GM23338 (cell line): ENCODE data around the gene PRDM1. TPM values are rescaled to one million over a fixed set of nuclear protein-coding genes. Genes with fewer than 3 reads are reported as not detected.

Experiments used
- ATAC-seq: fragments of 200-7000 bp; cut with Tn5 transposase; 3 replicates; pipeline ENCODE4 v1.9.1; 2020
- DNase-seq: peaks from one replicate; pipeline ENCODE4 v3.0.0-alpha.2; 2015; ENCODE audit warnings: low spot score
- H2AFZ ChIP-seq: fragments of 200-600 bp; sonication (generic); 2 replicates; pipeline ENCODE4 v1.8.0; 2016; ENCODE audit warnings: antibody characterized with exemption, mild to moderate bottlenecking, moderate library complexity
- H3F3A ChIP-seq: fragments of 200-600 bp; sonication (generic); replicated peaks from 2 replicates; pipeline ENCODE4 v1.8.0; 2017; ENCODE audit warnings: antibody characterized with exemption, mixed run types, low read depth
- H3K27ac ChIP-seq: fragments of 200-600 bp; sonication (generic); 2 replicates; pipeline ENCODE4 v1.6.1; 2016; ENCODE audit warnings: low read depth
- H3K27me3 ChIP-seq: fragments of 200-600 bp; sonication (generic); 2 replicates; pipeline ENCODE4 v1.8.0; 2016; ENCODE audit warnings: mild to moderate bottlenecking, mixed run types, moderate library complexity; ENCODE audit not compliant: insufficient read depth
- H3K36me3 ChIP-seq: fragments of 200-600 bp; sonication (generic); 2 replicates; pipeline ENCODE4 v1.8.0; 2016; ENCODE audit warnings: mild to moderate bottlenecking; ENCODE audit not compliant: insufficient read depth
- H3K4me1 ChIP-seq: fragments of 200-600 bp; sonication (generic); 2 replicates; pipeline ENCODE4 v1.8.0; 2016; ENCODE audit warnings: mild to moderate bottlenecking, moderate library complexity; ENCODE audit not compliant: insufficient read depth
- H3K4me2 ChIP-seq: fragments of 200-600 bp; sonication (generic); 2 replicates; pipeline ENCODE4 v1.7.1; 2017; ENCODE audit warnings: mixed run types
- H3K4me3 ChIP-seq: fragments of 200-600 bp; sonication (generic); 2 replicates; pipeline ENCODE4 v1.6.1; 2016; ENCODE audit warnings: mixed run types
- H3K79me2 ChIP-seq: fragments of 200-600 bp; sonication (generic); replicated peaks from 2 replicates; pipeline ENCODE4 v1.8.0; 2017; ENCODE audit warnings: mild to moderate bottlenecking; ENCODE audit not compliant: insufficient read depth
- H3K9me2 ChIP-seq: fragments of 200-600 bp; sonication (generic); 2 replicates; pipeline ENCODE4 v1.8.0; 2017; ENCODE audit not compliant: insufficient read depth
- H4K20me1 ChIP-seq: fragments of 200-600 bp; sonication (generic); replicated peaks from 2 replicates; pipeline ENCODE4 v1.8.0; 2017; ENCODE audit warnings: mild to moderate bottlenecking; ENCODE audit not compliant: insufficient read depth
- H3K27ac Mint-ChIP-seq: 2 replicates; pipeline ENCODE4 v1.8.0; 2020; ENCODE audit warnings: inconsistent platforms, mild to moderate bottlenecking, moderate library complexity, mixed read lengths
- H3K27me3 Mint-ChIP-seq: 3 replicates; pipeline ENCODE4 v1.8.0; 2022; ENCODE audit warnings: low read depth, mild to moderate bottlenecking, moderate library complexity, mixed read lengths, inconsistent platforms; ENCODE audit not compliant: insufficient read depth, poor library complexity
- H3K36me3 Mint-ChIP-seq: 3 replicates; pipeline ENCODE4 v1.8.0; 2021; ENCODE audit warnings: low read depth, mild to moderate bottlenecking, inconsistent platforms, moderate library complexity, mixed read lengths
- H3K4me1 Mint-ChIP-seq: 3 replicates; pipeline ENCODE4 v1.8.0; 2020; ENCODE audit warnings: mild to moderate bottlenecking, inconsistent platforms, mixed read lengths
- H3K4me3 Mint-ChIP-seq: 3 replicates; pipeline ENCODE4 v1.8.0; 2021; ENCODE audit warnings: moderate library complexity, mild to moderate bottlenecking, inconsistent platforms, mixed read lengths
- H3K9me3 Mint-ChIP-seq: 3 replicates; pipeline ENCODE4 v1.8.0; 2020; ENCODE audit warnings: moderate library complexity, mild to moderate bottlenecking, inconsistent platforms, mixed read lengths
- CREB1 ChIP-seq: fragments of 250-450 bp; sonication (Bioruptor Pico); IDR thresholded peaks from 2 replicates; pipeline ENCODE4 v1.5.0; 2020; ENCODE audit warnings: low read depth, mild to moderate bottlenecking, moderate library complexity
- CTCF ChIP-seq, 2 experiments: fragments of 200-600 bp in 1 of 2; sonication (generic) in 1 of 2; conservative IDR thresholded peaks; 2 replicates each; pipeline versions ENCODE4 v1.5.1 to v1.6.1; 2016 to 2017; ENCODE audit warnings: antibody characterized with exemption in 2 of 2, low read depth in 2 of 2, mild to moderate bottlenecking in 2 of 2, moderate library complexity in 1 of 2
- EZH2 ChIP-seq: fragments of 200-600 bp; sonication (generic); IDR thresholded peaks from one replicate; pipeline ENCODE4 v1.8.0; 2017; ENCODE audit warnings: antibody characterized with exemption, mild to moderate bottlenecking, low read depth; ENCODE audit not compliant: unreplicated experiment
- EZH2phosphoT487 ChIP-seq: fragments of 200-600 bp; sonication (generic); IDR thresholded peaks from one replicate; pipeline ENCODE4 v1.8.1; 2018; ENCODE audit warnings: antibody characterized with exemption; ENCODE audit not compliant: unreplicated experiment
- JUNB ChIP-seq: IDR thresholded peaks from one replicate; pipeline ENCODE4 v1.6.1; 2016; ENCODE audit warnings: antibody characterized with exemption; ENCODE audit not compliant: unreplicated experiment
- POLR2AphosphoS5 ChIP-seq: IDR thresholded peaks from 2 replicates; pipeline ENCODE4 v1.6.1; 2016; ENCODE audit warnings: antibody characterized with exemption, low read depth
- REST ChIP-seq: IDR thresholded peaks from one replicate; pipeline ENCODE4 v1.6.1; 2018; ENCODE audit warnings: antibody characterized with exemption; ENCODE audit not compliant: unreplicated experiment
- ZNF331 ChIP-seq: fragments of 250-450 bp; sonication (Bioruptor Pico); IDR thresholded peaks from 2 replicates; pipeline ENCODE4 v1.5.0; 2020; ENCODE audit warnings: low read depth, mild to moderate bottlenecking, moderate library complexity
- long read RNA-seq: library from polyadenylated mRNA; unstranded; transcript quantifications from one replicate; pipeline ENCODE4 v2.0.0, GENCODE V29; 2020; ENCODE audit not compliant: unreplicated experiment
- polyA plus RNA-seq: library from polyadenylated mRNA; unstranded; fragments of >200 nt; fragmentation: Nextera tagmentation; extraction: Ambion mirVana; gene quantifications from 2 replicates; pipeline ENCODE4 v1.2.1, GENCODE V29; 2016
- total RNA-seq: library from RNA; depleted of rRNA; stranded (reverse); fragments of >200 nt; shearing (Covaris generic); gene quantifications from 2 replicates; pipeline ENCODE4 v1.2.3, GENCODE V29; 2014; rRNA removed
- TF ChIP-seq, protein P1 (sequence below): IDR thresholded peaks from 2 replicates; pipeline ENCODE4 v1.6.1; 2016; ENCODE audit warnings: antibody characterized with exemption

Gene PRDM1
- 0.62 and 0.73 TPM in 2 replicates for total RNA-seq
- 0.65 and 0.90 TPM in 2 replicates for polyA plus RNA-seq
- long read RNA-seq: 0 reads

DNA sequence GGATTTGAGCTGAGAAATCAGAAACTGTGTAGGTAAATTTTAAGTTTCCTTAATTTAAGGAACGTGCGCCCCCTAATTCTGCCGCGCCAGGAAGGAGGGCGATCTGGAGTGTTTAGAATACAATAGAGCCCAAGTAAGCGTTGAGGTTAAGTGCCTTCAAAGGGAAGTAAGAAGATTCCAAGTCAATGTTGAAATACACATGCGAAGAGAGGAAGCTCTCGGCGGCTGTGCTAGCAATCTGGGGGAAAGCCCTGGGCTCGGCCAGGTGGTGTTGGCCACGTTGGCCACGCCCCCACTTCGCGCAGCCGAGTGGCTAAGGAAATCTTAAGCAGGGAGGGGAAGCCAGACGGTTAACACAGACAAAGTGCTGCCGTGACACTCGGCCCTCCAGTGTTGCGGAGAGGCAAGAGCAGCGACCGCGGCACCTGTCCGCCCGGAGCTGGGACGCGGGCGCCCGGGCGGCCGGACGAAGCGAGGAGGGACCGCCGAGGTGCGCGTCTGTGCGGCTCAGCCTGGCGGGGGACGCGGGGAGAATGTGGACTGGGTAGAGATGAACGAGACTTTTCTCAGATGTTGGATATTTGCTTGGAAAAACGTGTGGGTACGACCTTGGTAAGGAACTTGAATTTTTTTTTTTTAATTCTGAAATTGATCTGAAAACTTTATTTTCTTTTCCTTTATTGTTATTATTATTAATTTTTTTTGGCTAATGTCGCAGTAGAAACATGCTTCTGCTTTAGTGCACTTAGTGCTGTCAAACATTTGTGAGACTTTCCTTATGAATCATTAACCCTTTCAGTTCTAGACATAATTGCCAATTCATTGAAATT lies at the start of gene PRDM1:
Gene PRDM1, plus strand, starts transcription at position 353 of the 830 bp plus-strand sequence. Its CDS starts 218 bp downstream, at position 571.
- Mint-ChIP-seq H3K4me3 (peak within 1 kb of the TSS; percentile 76), H3K9me3 (no peaks in the 10 kb centered on the region), H3K36me3 (no peaks in the 10 kb centered on the region), H3K27me3 (peaks cover 31% of the 10 kb centered on the region), H3K4me1 (peaks cover 30% of the 10 kb centered on the region), H3K27ac (no peak within 1 kb of the TSS)
- ATAC-seq (peak; percentile 86), DNase-seq (peak; percentile 89)
- H3K27me3 ChIP-seq: peaks cover 35% of the 10 kb centered on the region
- H3K9me2 ChIP-seq: no peaks in the 10 kb centered on the region
- H4K20me1 ChIP-seq: no peaks in the 10 kb centered on the region
- H3K36me3 ChIP-seq: no peaks in the 10 kb centered on the region
- peak within 1 kb of the TSS; percentile 79 for H3K4me2 ChIP-seq
- no peaks in the 10 kb centered on the region for H3K79me2 ChIP-seq
- peaks cover 25% of the 10 kb centered on the region for H3K4me1 ChIP-seq
- peak within 1 kb of the TSS; percentile 72 for H2AFZ ChIP-seq
- H3K27ac ChIP-seq: no peak within 1 kb of the TSS
- no peaks in the 10 kb centered on the region for H3F3A ChIP-seq
- peak within 1 kb of the TSS; percentile 54 for H3K4me3 ChIP-seq
- TF ChIP-seq REST (no peak), ZNF331 (no peak), EZH2 (no peak), EZH2phosphoT487 (no peak), JUNB (no peak), POLR2AphosphoS5 (no peak), CREB1 (CRISPR knock-in tag) (no peak), CTCF (conservative IDR thresholded peaks at IDR 0.05; ENCODE audit: low read depth in 2 of 2) (peak; percentile 8 to 31; a peak in 2 of 4 replicates)
- TF ChIP-seq, protein P1, sequence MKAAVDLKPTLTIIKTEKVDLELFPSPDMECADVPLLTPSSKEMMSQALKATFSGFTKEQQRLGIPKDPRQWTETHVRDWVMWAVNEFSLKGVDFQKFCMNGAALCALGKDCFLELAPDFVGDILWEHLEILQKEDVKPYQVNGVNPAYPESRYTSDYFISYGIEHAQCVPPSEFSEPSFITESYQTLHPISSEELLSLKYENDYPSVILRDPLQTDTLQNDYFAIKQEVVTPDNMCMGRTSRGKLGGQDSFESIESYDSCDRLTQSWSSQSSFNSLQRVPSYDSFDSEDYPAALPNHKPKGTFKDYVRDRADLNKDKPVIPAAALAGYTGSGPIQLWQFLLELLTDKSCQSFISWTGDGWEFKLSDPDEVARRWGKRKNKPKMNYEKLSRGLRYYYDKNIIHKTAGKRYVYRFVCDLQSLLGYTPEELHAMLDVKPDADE: no peak
